Lower lobe of right lung (tissue), 2 donors: ENCODE results near the gene MMD. TPM values are rescaled to one million over a fixed set of nuclear protein-coding genes. Genes with fewer than 3 reads are reported as not detected.

ENCODE experiments used
- ATAC-seq, 2 donors: fragments of 200-7000 bp; cut with Tn5 transposase; one replicate each; pipeline ENCODE4 v1.9.1; 2020 to 2022; ENCODE audit warnings: mild to moderate bottlenecking in 2 of 2, moderate library complexity in 2 of 2
- DNase-seq: peaks from one replicate; pipeline ENCODE4 v3.0.0-alpha.2; 2020
- H3K27ac ChIP-seq: fragments of 200-600 bp; one replicate; pipeline ENCODE4 v1.8.0; 2022
- H3K27me3 ChIP-seq: fragments of 200-600 bp; one replicate; pipeline ENCODE4 v1.8.0; 2022; ENCODE audit warnings: low read depth
- H3K36me3 ChIP-seq: fragments of 200-600 bp; one replicate; pipeline ENCODE4 v1.8.0; 2022; ENCODE audit warnings: mild to moderate bottlenecking
- H3K4me1 ChIP-seq: fragments of 200-600 bp; one replicate; pipeline ENCODE4 v1.8.0; 2022
- H3K4me3 ChIP-seq: fragments of 200-600 bp; one replicate; pipeline ENCODE4 v1.8.0; 2022; ENCODE audit warnings: mild to moderate bottlenecking
- H3K9me3 ChIP-seq: fragments of 200-600 bp; one replicate; pipeline ENCODE4 v1.8.0; 2022
- intact Hi-C: fragments of 100-400 bp; cut with DNase I; formaldehyde crosslinking; loops from one replicate; pipeline ENCODE4 v1.11.0; 2022
- total RNA-seq: library from RNA; stranded (reverse); fragmentation: NEBNext Ultra II Directional; extraction: Animal tissue kit (Norgen Biotek cat#: 25700); gene quantifications from one replicate; pipeline ENCODE4 v1.2.1, GENCODE V29; 2021
- TF ChIP-seq, protein P1 (sequence below): fragments of 200-600 bp; IDR thresholded peaks from one replicate; pipeline ENCODE4 v1.8.0; 2022; ENCODE audit warnings: antibody characterized with exemption, mild to moderate bottlenecking
- donor health status: DM: no; HTN: yes; CAD: no; lungs with severe emphysema.

Gene MMD
- total RNA-seq, 1 donor from 2014 or later: 23.1 TPM

GRCh38 chr17:55345132-55345531, 76.5 kb downstream of the MMD start:
- Histone ChIP-seq H3K27me3 (no peaks in the 10 kb centered on the region), H3K4me3 (no peak overlapping the region), H3K36me3 (no peaks in the 10 kb centered on the region), H3K27ac (no peak overlapping the region), H3K9me3 (no peaks in the 10 kb centered on the region), H3K4me1 (peaks cover 10% of the 10 kb centered on the region)
- DNase-seq: no peak
- intact Hi-C loops: no loop called here
- no peak for ATAC-seq
- TF ChIP-seq, protein P1, sequence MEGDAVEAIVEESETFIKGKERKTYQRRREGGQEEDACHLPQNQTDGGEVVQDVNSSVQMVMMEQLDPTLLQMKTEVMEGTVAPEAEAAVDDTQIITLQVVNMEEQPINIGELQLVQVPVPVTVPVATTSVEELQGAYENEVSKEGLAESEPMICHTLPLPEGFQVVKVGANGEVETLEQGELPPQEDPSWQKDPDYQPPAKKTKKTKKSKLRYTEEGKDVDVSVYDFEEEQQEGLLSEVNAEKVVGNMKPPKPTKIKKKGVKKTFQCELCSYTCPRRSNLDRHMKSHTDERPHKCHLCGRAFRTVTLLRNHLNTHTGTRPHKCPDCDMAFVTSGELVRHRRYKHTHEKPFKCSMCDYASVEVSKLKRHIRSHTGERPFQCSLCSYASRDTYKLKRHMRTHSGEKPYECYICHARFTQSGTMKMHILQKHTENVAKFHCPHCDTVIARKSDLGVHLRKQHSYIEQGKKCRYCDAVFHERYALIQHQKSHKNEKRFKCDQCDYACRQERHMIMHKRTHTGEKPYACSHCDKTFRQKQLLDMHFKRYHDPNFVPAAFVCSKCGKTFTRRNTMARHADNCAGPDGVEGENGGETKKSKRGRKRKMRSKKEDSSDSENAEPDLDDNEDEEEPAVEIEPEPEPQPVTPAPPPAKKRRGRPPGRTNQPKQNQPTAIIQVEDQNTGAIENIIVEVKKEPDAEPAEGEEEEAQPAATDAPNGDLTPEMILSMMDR: no peak

DNA sequence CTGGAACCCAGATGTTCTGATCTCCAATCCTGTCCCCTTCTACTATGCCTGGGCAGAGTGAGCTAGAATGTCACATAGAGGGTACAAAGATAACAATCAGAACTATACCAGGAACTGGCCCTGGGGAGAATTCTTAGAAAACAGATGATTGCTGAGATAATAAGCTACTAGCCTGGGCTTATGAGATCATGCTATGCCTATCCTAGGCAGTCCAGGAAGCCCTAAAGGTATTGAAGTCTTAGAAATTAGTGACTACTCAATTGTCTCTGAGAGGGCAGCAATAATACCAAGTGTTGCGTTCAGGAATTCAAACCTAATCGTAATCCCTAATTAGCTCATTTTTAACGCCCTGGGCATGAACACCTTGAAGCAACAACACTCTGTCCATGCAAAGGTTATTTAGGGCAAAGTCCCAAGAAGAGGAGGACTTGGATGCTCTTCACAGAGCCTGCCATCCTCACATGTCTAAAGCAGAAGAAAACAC, 77.1 kb downstream of the MMD start:
- TF ChIP-seq, protein P1: no peak
- Histone ChIP-seq H3K36me3 (no peaks in the 10 kb centered on the region), H3K4me1 (peaks cover 10% of the 10 kb centered on the region), H3K9me3 (no peaks in the 10 kb centered on the region), H3K27ac (no peak overlapping the region), H3K4me3 (no peak overlapping the region), H3K27me3 (no peaks in the 10 kb centered on the region)
- ATAC-seq (no peak), DNase-seq (no peak)
- intact Hi-C loops: no loop called here

DNA sequence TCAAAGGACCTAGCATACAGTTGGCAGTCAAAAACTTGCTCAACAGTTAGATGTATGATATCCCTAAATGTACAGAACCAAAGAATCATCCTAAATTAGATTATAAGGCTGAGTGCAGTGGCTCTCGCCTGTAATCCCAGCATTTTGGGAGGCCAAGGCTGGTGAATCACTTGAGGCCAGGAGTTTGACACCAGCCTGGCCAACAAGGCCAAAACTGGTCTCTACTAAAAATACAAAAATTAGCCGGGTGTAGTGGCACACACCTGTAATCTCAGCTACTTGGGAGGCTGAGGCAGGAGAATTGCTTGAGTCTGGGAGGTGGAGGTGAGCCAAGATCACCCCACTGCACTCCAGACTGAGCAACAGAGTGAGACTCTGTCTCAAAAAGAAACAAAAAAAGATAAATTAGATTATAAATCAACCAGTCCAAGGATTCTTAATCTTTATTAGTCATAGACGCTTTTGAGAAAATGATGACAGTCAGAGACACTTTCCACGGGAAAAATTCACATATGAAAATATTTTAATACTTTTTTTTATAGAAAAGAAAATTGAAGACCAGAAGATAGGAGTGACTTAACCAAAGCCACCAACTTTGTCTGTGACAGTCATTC, 77.6 kb downstream of the MMD start:
- DNase-seq (no peak), ATAC-seq (no peak)
- H3K4me3 ChIP-seq: no peak overlapping the region
- H3K36me3 ChIP-seq: no peaks in the 10 kb centered on the region
- peaks cover 8% of the 10 kb centered on the region for H3K4me1 ChIP-seq
- intact Hi-C loops: no loop called here
- H3K9me3 ChIP-seq: no peaks in the 10 kb centered on the region
- no peak overlapping the region for H3K27ac ChIP-seq
- no peaks in the 10 kb centered on the region for H3K27me3 ChIP-seq
- TF ChIP-seq, protein P1: no peak

DNA sequence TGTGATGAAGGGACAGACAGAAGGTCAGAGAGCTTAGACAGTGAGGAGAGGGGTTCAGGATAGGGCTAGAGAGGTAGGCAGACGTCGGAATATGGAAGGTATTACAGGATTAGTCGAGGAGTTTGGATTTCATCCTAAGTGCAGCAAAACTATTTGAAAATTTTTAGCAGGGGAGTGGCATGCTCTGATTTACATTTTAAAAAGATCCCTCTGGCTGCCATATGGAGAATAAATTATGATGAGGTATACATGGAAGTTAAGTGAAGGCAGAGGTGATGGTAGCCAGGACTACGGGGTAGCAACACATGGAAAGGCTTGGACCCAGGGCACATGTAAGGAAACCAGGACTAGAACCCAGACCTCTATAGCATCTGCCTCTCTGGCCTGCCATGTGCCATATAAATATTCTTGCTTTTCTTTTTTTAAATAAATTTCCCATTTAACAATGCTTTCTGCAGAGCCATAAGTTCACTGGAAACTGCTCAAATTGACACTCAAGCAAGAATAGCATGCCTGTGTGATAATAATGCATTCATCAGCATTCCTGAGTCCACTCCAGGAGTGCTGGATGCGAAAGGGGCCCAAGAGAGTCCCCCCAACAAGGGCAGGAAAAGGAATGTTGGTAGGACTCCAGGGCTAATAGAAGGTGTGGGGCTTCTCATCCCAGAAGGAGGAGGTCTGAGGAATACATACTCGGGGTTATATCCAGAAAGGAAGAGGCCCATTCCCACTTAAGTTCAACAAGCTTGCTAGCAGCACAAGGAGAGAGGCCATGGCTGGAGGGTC, 78.6 kb downstream of the MMD start:
- TF ChIP-seq, protein P1: no peak
- ATAC-seq: no peak

More for the DNA sequence above, 78.6 kb downstream of the MMD start:
- no peak overlapping the region for H3K27ac ChIP-seq
- no peaks in the 10 kb centered on the region for H3K9me3 ChIP-seq
- H3K27me3 ChIP-seq: no peaks in the 10 kb centered on the region
- no peaks in the 10 kb centered on the region for H3K36me3 ChIP-seq
- DNase-seq: no peak
- intact Hi-C loops: no loop called here
- no peaks in the 10 kb centered on the region for H3K4me1 ChIP-seq
- H3K4me3 ChIP-seq: no peak overlapping the region

Other genes starting within 250 kb of the MMD start
- gene HLF, start 156.9 kb downstream of the MMD start, total RNA-seq: 29.4 TPM
- not detected for gene SMIM36, start 89.6 kb upstream of the MMD start, total RNA-seq